GM10248 (cell line): ENCODE results near the gene PANK3.

Experiments used
- CTCF ChIA-PET: fragments of 300-600 bp; sonication (Branson Sonifier 250); formaldehyde crosslinking; extraction: SDS; loops from one replicate; lab custom pipeline; 2021; ENCODE audit warnings: antibody characterized with exemption; lab: Yijun Ruan, JAX
- POLR2A ChIA-PET: fragments of 350-650 bp; sonication (Branson Sonifier 250); formaldehyde crosslinking; extraction: SDS; loops from one replicate; lab custom pipeline; 2020; ENCODE audit warnings: antibody characterized with exemption; lab: Yijun Ruan, JAX
- DNase-seq: peaks from one replicate; pipeline ENCODE4 v3.0.0; 2012; ENCODE audit errors: extremely low spot score
- CTCF ChIP-seq: IDR thresholded peaks from 2 replicates; pipeline ENCODE4 v1.5.1; 2012; ENCODE audit warnings: mild to moderate bottlenecking, low read depth; ENCODE audit errors: extremely low read depth, missing control alignments, control extremely low read depth

The PANK3 gene

GRCh38 chr5:168529374-168530234 is 49.6 kb downstream of the PANK3 start:
- CTCF ChIA-PET = no interaction called here
- DNase-seq = no peak
- POLR2A ChIA-PET = no interaction called here
- TF ChIP-seq CTCF = no peak

DNA sequence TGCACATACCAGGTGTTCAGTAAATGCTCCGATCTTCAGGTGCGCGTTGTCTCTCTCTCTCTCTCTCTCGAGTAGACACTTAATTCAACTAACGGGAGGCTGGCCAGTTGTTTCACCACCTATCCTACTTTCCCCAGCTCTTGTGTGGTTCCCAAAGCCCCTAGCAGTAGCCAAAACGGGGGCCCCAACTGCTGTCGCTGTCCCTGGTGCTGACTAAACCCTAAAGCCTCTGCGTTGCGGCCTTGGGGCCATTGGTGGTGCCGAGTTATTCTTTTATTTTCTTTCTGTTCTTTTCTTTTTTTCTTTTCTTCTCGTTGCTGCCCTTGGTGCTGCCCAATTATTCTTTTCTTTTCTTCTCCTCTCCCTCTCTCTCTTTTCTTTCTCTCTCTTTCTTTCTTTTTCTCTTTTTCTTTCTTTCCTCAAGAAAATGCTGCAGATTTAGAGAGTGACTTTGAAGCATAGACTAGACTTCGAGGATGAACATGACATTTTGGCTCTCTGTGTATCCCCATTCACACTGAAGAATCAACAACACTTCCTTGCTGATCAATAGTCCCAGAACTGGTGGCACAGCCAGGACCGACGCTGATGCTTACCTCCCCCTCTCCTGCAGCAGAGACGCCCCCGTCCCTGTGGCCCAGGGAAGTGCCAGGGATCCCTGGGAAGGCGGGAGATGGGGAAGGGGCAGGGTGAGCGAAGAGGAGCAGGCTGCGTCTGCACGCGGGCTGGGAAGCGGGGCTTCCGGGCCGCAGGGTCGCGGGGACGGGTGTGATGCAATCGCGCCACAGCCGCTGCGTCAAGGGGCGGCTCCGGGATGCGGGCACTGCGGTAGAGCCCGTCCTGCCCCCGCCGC is 50.4 kb downstream of the PANK3 start, which contains the start of gene FBLL1:
Gene FBLL1 (plus strand): TSS at position 785 of the 853 bp plus-strand sequence. CDS start 200 bp downstream, outside the sequence.
- POLR2A ChIA-PET = no interaction called here

DNA sequence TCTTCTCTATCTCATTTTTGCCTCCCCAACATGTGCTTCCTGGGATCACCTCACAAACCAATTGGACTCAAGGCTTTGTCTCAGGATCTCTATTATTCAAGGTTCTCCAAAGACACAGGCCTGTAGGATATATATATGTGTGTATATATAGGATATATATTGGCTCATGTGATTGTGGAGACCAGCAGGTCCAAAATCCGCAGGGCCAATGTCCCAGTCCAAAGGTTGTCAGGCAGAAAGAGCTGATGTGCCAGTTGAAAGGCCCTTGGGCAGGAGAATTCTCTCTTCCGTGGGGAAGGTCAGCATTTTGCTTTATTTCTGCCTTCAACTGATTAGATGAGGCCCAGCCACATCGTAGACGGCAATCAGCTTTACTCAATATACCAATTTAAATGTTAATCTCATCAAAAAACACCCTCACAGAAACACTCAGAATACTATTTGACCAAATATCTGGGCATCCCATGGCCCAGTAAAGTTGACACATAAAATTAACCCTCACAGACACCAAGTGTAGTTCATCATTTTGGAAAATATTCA is 51.3 kb downstream of the PANK3 start:
- ChIA-PET CTCF (no interaction called here), POLR2A (no interaction called here)
- TF ChIP-seq CTCF = no peak
- DNase-seq = no peak

More for the DNA sequence above, 50.4 kb downstream of the PANK3 start, which contains the start of gene FBLL1:
- CTCF ChIA-PET = no interaction called here
- TF ChIP-seq CTCF = no peak
- peak; percentile 29 for DNase-seq

- no peak for TF ChIP-seq CTCF
- DNase-seq = no peak
- ChIA-PET POLR2A (no interaction called here), CTCF (interaction anchor here (1.3 kb wide), 1 partner anchor 11 kb away, joined by 3 read pairs; no protein-coding TSS in a partner anchor)
These were observed 53.3 kb downstream of the PANK3 start for GRCh38 chr5:168525856-168526255.

DNA sequence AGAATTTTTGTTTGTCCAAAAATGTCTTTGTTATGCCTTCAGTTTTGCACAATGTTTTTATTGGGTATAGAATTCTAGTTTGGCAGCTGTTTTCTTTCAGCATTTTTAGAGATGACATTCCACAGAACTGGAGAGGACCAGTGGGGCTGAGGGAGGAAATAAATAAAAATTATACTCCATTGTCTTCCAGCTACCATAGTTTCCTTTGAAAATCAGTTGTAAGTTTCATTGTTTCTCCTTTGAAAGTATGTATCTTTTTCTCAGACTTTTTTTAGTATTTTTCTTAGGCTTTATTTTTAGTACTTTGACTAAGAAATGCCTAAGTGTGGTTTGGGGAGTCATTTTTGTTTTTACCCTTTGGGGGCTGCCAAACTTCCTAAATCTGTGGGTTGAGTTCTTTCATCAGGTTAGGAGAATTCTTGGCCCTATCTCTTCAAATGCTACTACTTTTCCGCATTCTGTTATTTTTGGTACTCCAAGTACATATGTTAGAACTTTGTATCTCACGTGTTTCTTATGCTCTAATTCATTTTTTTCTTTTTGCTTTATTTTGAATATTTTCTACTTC is 65.2 kb downstream of the PANK3 start:
- TF ChIP-seq CTCF = no peak
- no peak for DNase-seq
- ChIA-PET POLR2A (no interaction called here), CTCF (no interaction called here)
